Retinal pigment epithelial cell (primary cell): ENCODE results near the gene UNC13B.
A peak's percentile ranks its signal among the peaks of the same experiment; 100 is the strongest.

Source experiments
- DNase-seq: peaks from one replicate; pipeline ENCODE4 v3.0.0-alpha.2; 2010; ENCODE audit warnings: low read depth
- H3K4me3 ChIP-seq: 2 replicates; pipeline ENCODE4 v1.5.1; 2011; ENCODE audit warnings: mild to moderate bottlenecking, low read length, control low read depth, moderate library complexity
- CTCF ChIP-seq: conservative IDR thresholded peaks from 2 replicates; pipeline ENCODE4 v1.5.1; 2011; ENCODE audit warnings: low read depth, low read length, control low read depth, inconsistent platforms

The UNC13B gene

GRCh38 chr9:35357826-35358225 lies 196.0 kb downstream of the UNC13B start:
- H3K4me3 ChIP-seq, result no peak overlapping the region
- no peak for DNase-seq
- no peak for TF ChIP-seq CTCF

GRCh38 chr9:35364817-35365585 lies 203.2 kb downstream of the UNC13B start:
- no peak for DNase-seq
- no peak for TF ChIP-seq CTCF

GRCh38 chr9:35366627-35367026 lies 204.8 kb downstream of the UNC13B start:
- no peak overlapping the region for H3K4me3 ChIP-seq
- no peak for TF ChIP-seq CTCF
- DNase-seq, result no peak

More at GRCh38 chr9:35364817-35365585, 203.2 kb downstream of the UNC13B start:
- no peak overlapping the region for H3K4me3 ChIP-seq

- TF ChIP-seq CTCF, result no peak
- peak; percentile 75 for DNase-seq
- no peak overlapping the region for H3K4me3 ChIP-seq
These were observed 205.6 kb downstream of the UNC13B start for GRCh38 chr9:35367451-35367850.

GRCh38 chr9:35370241-35370640 lies 208.4 kb downstream of the UNC13B start:
- DNase-seq, result no peak
- no peak overlapping the region for H3K4me3 ChIP-seq
- TF ChIP-seq CTCF, result no peak

- H3K4me3 ChIP-seq, result no peak overlapping the region
- DNase-seq, result peak; percentile 24
- no peak for TF ChIP-seq CTCF
These were observed 212.6 kb downstream of the UNC13B start for GRCh38 chr9:35374436-35374835.

- TF ChIP-seq CTCF, result no peak
These were observed 213.1 kb downstream of the UNC13B start for GRCh38 chr9:35374910-35375309.

More at GRCh38 chr9:35374910-35375309, 213.1 kb downstream of the UNC13B start:
- no peak for DNase-seq
- no peak overlapping the region for H3K4me3 ChIP-seq
